H1 (cell line): ENCODE results near the gene ADGRL3. TPM values are rescaled to one million over a fixed set of nuclear protein-coding genes. Genes with fewer than 3 reads are reported as not detected.

Experiments
- RAD21 ChIP-seq, 2 experiments: IDR thresholded peaks in 1 of 2; conservative IDR thresholded peaks in 1 of 2; 2 replicates each; pipeline ENCODE4 v1.6.1; 2011; ENCODE audit warnings: low read depth in 2 of 2, low read length in 2 of 2, improper control_type of control experiment in 1 of 2, inconsistent platforms in 1 of 2, mild to moderate bottlenecking in 1 of 2, moderate library complexity in 1 of 2
- polyA plus RNA-seq, 7 experiments: library from polyadenylated mRNA; depleted of rRNA in 3 of 7; stranded (reverse) in 5 of 7; unstranded in 2 of 7; fragments of >200 nt in 5 of 7; fragments of 200-250 nt in 2 of 7; gene quantifications; 1 replicate in 5 of 7; 2 replicates in 1 of 7; 4 replicates in 1 of 7; pipeline versions ENCODE4 v1.2.1 to v1.2.3, GENCODE V29; 2011 to 2013; ENCODE audit warnings: missing spikeins in 2 of 7, mixed read lengths in 2 of 7
- total RNA-seq: library from RNA; stranded (reverse); fragmentation: NEBNext Ultra II Directional; extraction: Animal tissue kit (Norgen Biotek cat#: 25700); gene quantifications from 2 replicates; pipeline ENCODE4 v1.2.1, GENCODE V29; 2021

ADGRL3 gene
- total and polyA plus RNA-seq, 2 of the 8 experiments (the other 6 are each of a cell fraction or from before 2014, with no cell fraction given): 6.6 to 13.0 TPM

DNA sequence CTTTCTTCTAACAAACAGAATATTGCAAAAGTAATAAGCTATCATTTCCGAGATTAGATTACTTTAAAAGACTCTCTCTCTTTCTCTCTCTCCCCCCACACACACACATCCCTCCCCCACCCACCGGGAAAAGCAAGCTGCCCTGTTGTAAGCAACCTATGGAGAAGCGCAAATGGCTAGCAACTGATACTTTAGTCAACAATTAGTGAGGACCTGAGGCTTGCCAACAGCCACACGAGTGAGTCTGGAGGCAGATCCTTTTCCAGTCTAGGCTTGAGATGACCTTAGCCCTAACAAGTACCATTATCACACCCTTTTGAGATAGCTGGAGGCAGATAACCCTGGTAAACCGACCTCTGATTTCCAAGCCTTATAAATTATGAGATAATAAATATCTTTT is 19.7 kb upstream of the ADGRL3 start (continued):
- TF ChIP-seq RAD21 (IDR thresholded peaks at IDR 0.05 in 1 of 2, conservative IDR thresholded peaks at IDR 0.05 in 1 of 2; ENCODE audit: low read depth in 2 of 2, low read length in 2 of 2): no peak
